DMS53 treated with DMSO at 0.1 percent for 48 hours (cell line): ENCODE data around the gene SRPK2.
"Not testable (repeated sequence)": the region's sequence is repeated elsewhere in the genome, so short reads cannot be mapped to it uniquely, and the experiment has no call there.

Experiments
- DNase-seq: peaks from one replicate; lab custom pipeline; 2025; ENCODE audit not compliant: unreplicated experiment; lab: John Stamatoyannopoulos, UW

Gene SRPK2

GRCh38 chr7:105376908-105377533 is 11.7 kb downstream of the SRPK2 start:
- DNase-seq: no peak

GRCh38 chr7:105369944-105370343 is 18.8 kb downstream of the SRPK2 start:
- no peak for DNase-seq

GRCh38 chr7:105367458-105367857 is 21.3 kb downstream of the SRPK2 start:
- DNase-seq: peak; percentile 62

GRCh38 chr7:105365541-105366534 is 22.9 kb downstream of the SRPK2 start:
- no peak for DNase-seq

GRCh38 chr7:105364684-105365083 is 24.0 kb downstream of the SRPK2 start:
- DNase-seq: no peak

GRCh38 chr7:105363657-105364056 is 25.1 kb downstream of the SRPK2 start:
- not testable (repeated sequence) for DNase-seq

- not testable (repeated sequence) for DNase-seq
Measured at GRCh38 chr7:105362685-105363084, 26.0 kb downstream of the SRPK2 start.

- DNase-seq: not testable (repeated sequence)
Measured at GRCh38 chr7:105361995-105362394, 26.7 kb downstream of the SRPK2 start.

- not testable (repeated sequence) for DNase-seq
Measured at GRCh38 chr7:105360149-105360548, 28.6 kb downstream of the SRPK2 start.

- no peak for DNase-seq
Measured at GRCh38 chr7:105355701-105356100, 33.0 kb downstream of the SRPK2 start.

GRCh38 chr7:105354383-105354782 is 34.3 kb downstream of the SRPK2 start:
- DNase-seq: no peak

GRCh38 chr7:105353752-105354328 is 34.9 kb downstream of the SRPK2 start:
- DNase-seq: no peak

GRCh38 chr7:105352901-105353668 is 35.6 kb downstream of the SRPK2 start:
- DNase-seq: no peak

- no peak for DNase-seq
Measured at GRCh38 chr7:105352018-105352612, 36.6 kb downstream of the SRPK2 start.

- no peak for DNase-seq
Measured at GRCh38 chr7:105350906-105351305, 37.8 kb downstream of the SRPK2 start.

- DNase-seq: not testable (repeated sequence)
Measured at GRCh38 chr7:105348177-105348576, 40.5 kb downstream of the SRPK2 start.

- no peak for DNase-seq
Measured at GRCh38 chr7:105346593-105347322, 42.0 kb downstream of the SRPK2 start.

GRCh38 chr7:105346138-105346537 is 42.6 kb downstream of the SRPK2 start:
- no peak for DNase-seq

- DNase-seq: no peak
Measured at GRCh38 chr7:105345725-105346124, 43.0 kb downstream of the SRPK2 start.

- no peak for DNase-seq
Measured at GRCh38 chr7:105345003-105345402, 43.7 kb downstream of the SRPK2 start.
